ENCODE data around the gene ACTN3.

GRCh38 chr11:66542362-66542761 lies 4.3 kb upstream of the ACTN3 start:
- TF ChIP-seq, protein P1, sequence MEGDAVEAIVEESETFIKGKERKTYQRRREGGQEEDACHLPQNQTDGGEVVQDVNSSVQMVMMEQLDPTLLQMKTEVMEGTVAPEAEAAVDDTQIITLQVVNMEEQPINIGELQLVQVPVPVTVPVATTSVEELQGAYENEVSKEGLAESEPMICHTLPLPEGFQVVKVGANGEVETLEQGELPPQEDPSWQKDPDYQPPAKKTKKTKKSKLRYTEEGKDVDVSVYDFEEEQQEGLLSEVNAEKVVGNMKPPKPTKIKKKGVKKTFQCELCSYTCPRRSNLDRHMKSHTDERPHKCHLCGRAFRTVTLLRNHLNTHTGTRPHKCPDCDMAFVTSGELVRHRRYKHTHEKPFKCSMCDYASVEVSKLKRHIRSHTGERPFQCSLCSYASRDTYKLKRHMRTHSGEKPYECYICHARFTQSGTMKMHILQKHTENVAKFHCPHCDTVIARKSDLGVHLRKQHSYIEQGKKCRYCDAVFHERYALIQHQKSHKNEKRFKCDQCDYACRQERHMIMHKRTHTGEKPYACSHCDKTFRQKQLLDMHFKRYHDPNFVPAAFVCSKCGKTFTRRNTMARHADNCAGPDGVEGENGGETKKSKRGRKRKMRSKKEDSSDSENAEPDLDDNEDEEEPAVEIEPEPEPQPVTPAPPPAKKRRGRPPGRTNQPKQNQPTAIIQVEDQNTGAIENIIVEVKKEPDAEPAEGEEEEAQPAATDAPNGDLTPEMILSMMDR (IDR thresholded peaks at IDR 0.05): no peak
- no peak for TF ChIP-seq POLR2A (IDR thresholded peaks at IDR 0.05)
